Measurements from ENCODE around the gene FOXO6.

FOXO6 gene

GRCh38 chr1:41411229-41411628 is 50.0 kb downstream of the FOXO6 start:
- DNase-seq = no peak

DNA sequence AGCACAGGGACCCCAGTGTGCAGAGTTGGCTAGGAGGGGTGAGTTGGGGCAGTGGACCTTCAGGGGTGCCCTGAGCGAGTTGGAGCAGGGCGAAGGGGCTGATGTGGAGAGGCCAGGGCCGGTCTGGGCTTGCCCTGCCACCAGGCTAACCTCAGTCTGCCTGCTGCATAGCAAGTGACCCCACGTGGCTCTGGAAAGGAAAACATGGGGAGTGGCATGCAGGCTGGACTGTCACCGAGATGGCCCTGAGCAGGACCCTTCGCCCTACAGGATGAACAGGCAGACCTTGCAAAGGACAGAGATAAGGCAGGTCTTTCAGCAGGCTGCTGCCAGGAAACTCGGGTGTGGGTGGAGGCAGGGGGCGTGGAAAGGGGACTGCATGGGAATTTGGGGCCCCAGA is 51.5 kb downstream of the FOXO6 start:
- DNase-seq = peak; percentile 13

DNA sequence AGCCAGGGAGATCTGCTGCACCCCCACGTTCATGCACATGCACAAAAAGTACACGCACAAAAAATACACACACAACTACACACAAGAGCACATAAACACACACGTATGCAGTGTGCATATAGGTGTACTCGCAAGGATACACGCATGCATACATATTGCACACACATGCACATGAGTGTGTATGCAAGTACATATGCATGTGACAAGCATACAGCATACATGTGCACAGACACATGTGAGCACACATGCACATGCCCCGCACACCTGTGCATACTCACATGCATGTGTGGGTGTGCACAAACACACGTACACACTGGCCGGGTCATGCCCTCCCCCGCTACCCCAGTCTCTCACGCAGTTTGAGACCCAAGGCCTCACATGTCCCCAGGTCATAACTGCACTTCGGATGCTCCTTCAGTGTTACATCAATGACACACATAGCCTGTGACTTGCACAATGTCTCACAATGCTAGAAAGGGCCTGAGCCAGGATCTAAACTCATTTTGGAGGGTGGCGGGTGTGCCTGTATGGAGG is 52.6 kb downstream of the FOXO6 start:
- DNase-seq = no peak

- DNase-seq = no peak
Observed at GRCh38 chr1:41414296-41414695, 53.1 kb downstream of the FOXO6 start.

- DNase-seq = peak; percentile 30
Observed at GRCh38 chr1:41414716-41415306, 53.6 kb downstream of the FOXO6 start.

- DNase-seq = no peak
Observed at GRCh38 chr1:41416081-41416480, 54.8 kb downstream of the FOXO6 start.

- DNase-seq = peak; percentile 44
Observed at GRCh38 chr1:41416552-41417334, 55.5 kb downstream of the FOXO6 start.

DNA sequence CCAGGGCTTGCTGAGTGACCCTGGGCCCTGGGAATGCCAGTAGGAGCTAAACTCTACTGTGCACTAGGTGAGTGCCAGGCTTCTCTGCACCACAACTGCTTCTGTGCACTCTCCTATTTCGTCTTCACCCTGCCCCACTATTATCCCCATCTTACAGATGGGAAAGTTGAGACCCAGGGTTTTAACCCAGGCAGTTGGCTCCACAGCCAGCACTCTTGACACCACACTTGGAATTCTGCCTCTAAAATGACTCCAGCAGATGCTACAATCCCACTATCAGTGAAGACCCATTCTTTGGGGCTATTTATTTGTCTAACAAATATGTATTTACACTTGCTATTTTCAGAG is 56.1 kb downstream of the FOXO6 start:
- no peak for DNase-seq

- no peak for DNase-seq
Observed at GRCh38 chr1:41417746-41418145, 56.5 kb downstream of the FOXO6 start.

- DNase-seq = peak; percentile 23
Observed at GRCh38 chr1:41418857-41419583, 57.8 kb downstream of the FOXO6 start.

- no peak for DNase-seq
Observed at GRCh38 chr1:41419584-41420295, 58.5 kb downstream of the FOXO6 start.

DNA sequence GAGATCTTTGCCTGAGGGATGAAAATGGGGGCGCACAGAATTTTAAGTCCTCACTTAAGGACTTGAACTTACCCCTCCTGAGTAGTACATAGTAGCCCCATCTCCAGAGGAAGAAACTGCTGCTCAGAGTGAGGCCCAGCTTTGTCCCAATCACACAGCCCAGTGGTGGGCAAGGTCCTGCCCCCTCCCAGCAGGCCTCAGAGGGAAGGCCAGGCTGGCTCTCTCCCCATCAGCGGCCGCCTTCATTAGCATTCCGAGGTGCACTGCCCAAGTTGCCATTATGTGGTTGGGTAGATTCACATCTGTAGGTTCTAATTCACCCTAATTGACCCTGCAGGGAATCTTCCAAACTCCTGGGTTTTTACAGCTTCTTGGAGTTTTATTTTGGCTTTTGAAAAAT is 59.1 kb downstream of the FOXO6 start:
- DNase-seq = no peak

- DNase-seq = no peak
Observed at GRCh38 chr1:41420860-41421259, 59.6 kb downstream of the FOXO6 start.

DNA sequence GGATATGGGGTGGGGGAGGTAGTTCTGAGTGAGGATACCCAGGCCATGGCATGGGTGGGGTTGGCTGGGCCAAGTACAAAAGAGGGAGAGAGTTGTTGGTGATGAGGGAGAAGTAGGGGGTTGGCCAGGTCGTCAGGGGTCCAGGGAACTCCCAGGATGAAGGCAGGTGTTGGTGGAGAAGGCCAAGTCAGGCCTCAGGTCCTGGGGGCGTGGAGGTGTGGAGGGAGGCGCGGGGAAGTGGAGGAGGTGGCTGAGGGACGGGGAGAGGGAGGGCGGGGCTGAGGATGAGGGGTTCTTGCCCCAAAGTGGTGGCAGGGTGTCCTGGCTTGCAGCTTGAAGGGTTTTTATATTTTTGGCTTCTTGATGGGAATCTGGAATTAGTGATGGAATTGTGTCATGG is 61.1 kb downstream of the FOXO6 start:
- DNase-seq = no peak

DNA sequence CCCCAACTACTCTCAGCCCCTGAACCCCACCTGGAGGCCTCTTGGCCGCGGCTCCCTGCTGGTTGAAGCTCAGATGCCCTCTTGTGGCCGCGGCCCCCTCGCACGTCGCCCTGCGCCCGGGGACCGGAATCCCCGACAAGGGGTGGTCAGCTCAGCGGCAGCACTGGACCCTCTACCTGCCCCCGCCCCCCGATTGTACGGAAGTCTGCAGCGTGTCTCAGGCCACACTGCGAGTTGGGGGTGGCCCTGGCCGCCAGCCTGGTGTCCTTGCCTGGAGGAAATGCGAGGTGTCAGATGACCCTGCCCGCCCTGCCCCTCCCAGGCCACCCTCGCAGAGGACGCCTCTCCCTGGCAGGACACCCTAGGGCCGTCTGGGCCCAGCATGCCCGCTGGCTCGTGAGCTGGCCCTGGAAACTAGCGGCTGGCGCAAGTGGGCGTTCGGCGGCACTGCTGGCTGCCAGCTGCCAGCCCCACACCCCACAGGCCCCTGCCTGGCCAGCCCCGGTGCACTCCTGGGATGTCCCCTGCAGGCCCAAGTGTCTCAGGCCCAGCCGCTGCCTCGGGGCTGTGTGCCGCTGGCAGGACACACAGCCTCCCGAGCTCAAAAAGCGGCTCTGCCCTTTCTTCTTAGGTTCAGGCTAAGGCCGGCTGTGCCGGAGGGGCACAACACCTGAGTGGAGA is 62.4 kb downstream of the FOXO6 start:
- no peak for DNase-seq

GRCh38 chr1:41424581-41425118 is 63.4 kb downstream of the FOXO6 start:
- no peak for DNase-seq

DNA sequence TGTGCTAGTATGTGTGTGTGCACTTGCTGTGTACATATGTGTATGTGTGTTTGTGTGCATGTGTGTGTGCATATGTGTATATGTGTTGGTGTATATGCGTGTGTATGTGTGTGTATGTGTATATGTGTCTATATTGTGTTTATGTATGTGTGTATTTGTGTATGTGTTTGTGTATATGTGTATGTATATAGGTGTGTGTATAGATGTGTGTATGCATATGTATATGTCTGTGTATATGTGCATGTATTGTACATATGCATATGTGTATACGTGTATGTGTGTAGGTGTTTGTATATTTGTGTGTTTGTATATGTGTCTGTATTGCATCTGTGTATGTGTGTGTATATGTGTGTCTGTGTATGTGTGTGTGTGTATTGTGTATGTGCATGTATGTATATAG is 64.1 kb downstream of the FOXO6 start:
- DNase-seq = no peak

DNA sequence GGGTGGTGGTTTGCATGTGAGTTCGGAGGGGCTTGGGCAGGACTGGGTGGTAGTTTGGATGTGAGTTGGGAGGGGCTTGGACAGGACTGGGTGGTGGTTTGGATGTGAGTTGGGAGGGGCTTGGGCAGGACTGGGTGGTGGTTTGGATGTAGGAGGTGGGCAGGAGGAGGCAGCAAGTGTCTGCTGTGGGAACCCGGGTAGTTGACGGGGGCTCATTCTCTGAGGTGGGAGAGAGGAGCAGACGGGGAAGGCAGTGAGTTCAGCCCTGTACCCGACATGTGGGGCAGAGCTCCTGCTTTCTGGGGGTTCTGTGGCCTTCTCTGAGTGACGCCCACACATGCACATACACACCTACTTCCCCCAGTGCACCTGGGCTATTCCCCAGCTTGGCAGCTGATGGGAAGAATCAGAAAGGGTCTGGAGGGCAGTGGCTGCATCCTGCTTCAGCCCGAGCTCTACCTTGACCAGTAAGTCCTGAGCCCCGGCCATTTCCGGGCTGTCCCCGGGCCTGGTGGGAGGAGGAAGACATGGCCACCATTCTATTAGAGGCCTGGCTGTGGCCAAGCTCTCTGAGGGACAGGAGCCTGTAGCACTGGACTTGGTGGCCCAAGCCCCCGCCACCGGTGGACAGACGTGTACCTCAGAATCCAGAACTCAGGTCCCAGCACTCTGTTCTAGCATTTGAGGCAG is 65.1 kb downstream of the FOXO6 start:
- DNase-seq = no peak

DNA sequence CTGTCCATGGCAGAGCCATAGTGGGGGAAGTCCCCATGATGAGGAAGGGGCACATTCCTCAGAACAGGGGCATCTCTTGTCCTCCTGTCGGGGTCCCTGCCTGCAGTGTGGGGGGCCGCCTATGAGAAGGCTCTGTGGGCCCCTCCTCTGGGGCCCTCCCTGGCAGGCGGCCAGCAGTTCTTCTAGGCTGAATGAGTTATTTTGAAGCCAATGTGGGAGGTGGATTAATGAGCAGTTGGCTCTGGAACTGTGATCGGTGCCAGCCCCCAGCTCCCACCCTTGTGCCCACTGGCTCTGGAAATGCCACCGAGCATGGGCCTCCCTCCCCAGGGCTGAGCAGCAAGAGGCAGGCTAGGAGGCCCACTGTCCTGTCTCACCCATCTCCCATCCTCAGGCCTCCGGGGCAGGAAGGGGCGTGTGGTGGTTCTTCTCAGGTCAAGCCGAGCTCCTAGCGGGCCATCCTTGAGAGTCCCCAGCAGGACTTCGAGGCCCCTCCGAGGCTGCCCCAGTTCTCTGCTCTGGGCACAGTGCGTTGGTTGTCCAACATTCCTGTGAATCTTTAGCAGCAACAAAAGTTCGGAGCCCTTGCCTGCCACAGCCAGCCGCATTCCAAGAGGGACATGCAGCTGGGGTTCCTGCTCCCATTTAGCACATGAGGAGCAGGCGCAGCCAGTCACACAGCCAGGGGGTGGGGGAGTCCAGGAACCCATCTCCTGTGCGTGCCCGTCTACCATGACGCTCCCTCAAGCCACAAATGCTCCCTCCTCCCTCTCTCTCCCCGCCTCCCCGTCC is 66.1 kb downstream of the FOXO6 start:
- DNase-seq = no peak

DNA sequence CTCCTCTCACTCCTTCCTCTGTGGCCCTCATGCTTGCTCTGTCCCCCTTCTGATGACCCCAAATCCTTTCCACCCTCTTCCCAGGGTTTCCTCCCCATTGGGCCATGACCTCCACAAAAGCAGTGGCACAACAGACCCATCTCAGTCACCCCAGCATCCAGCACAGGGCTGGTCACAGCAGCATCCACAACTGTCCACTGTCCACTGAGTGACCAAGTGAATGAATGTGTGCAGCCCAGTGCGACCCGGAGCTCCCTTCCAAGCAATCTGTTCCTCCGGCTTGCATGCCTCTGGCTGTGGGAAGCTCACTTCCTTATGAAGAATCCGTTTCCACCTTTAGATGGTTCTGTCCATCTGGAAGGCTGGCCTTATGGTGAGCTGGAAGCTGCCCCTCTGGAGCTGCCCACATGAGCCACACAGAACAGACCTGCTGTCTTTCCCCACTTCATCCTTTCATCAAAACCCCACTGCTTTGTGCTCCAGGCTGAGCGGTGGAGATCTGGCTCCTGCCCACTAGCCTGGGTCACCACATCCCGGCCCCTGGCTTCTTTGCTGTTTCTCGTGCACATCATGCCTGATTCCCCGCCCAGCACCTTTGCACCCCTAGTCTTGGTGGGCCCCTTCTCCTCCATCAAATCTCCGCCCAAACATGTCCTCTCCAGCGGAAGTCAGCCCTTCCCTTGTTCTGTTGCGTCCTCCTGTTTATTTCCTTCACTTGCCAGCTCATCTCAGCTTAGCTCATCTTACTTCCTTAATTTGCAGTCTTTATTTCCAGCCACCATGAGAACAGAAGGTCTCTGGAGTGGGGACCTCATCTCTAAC is 66.9 kb downstream of the FOXO6 start:
- DNase-seq = no peak

Measured in NCI-H526 treated with DMSO at 0.1 percent for 48 hours (cell line).